Body of pancreas (tissue), 4 donors: Measurements from ENCODE around the gene KIF19.

Experiments used
- POLR2A ChIP-seq, 3 donors: fragments of 450-650 bp; IDR thresholded peaks; one replicate each; pipeline ENCODE4 v1.6.1; 2016; ENCODE audit warnings: antibody characterized with exemption in 3 of 3, mild to moderate bottlenecking in 2 of 3
- TF ChIP-seq, protein P1 (sequence below), 7 experiments: fragments of 450-650 bp in 4 of 7; fragments of 200-600 bp in 3 of 7; sonication (generic) in 3 of 7; IDR thresholded peaks; one replicate each; pipeline ENCODE4 v1.5.1; 2016 to 2019; ENCODE audit warnings: antibody characterized with exemption in 7 of 7

DNA sequence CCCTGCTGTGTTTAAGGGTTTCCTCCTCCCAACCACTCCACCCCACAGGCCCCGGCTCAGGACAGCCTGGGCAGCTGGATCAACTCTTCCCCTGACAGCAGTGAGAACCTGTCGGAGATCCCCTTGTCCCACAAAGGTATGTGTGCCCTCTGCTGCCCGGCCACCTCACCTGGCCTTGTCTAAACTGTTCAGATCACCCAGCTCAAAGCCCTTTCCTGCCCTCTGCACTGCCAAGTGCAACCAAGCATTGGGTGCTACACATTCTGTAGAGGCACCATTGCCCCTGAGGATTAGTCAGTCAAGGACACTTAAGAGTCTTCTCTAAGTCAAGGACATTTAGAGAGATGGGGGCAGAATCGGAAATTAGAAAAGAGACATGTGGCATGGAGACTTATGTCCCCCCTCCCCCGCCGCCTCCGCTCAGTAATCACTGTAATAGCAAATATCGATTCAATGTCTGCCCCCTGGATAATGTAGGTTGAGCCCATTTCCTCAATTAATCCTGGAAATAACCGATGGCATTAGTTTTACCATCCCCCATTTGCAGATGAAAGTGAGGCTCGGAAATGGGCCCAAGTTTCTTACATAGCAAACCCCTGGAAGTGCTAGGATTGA, 27.5 kb downstream of the KIF19 start:
- TF ChIP-seq POLR2A (IDR thresholded peaks at IDR 0.05), result no peak
- TF ChIP-seq, protein P1, sequence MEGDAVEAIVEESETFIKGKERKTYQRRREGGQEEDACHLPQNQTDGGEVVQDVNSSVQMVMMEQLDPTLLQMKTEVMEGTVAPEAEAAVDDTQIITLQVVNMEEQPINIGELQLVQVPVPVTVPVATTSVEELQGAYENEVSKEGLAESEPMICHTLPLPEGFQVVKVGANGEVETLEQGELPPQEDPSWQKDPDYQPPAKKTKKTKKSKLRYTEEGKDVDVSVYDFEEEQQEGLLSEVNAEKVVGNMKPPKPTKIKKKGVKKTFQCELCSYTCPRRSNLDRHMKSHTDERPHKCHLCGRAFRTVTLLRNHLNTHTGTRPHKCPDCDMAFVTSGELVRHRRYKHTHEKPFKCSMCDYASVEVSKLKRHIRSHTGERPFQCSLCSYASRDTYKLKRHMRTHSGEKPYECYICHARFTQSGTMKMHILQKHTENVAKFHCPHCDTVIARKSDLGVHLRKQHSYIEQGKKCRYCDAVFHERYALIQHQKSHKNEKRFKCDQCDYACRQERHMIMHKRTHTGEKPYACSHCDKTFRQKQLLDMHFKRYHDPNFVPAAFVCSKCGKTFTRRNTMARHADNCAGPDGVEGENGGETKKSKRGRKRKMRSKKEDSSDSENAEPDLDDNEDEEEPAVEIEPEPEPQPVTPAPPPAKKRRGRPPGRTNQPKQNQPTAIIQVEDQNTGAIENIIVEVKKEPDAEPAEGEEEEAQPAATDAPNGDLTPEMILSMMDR (IDR thresholded peaks at IDR 0.05), result no peak
